DOHH2 (cell line): ENCODE results near the gene FAT4.

Experiments
- H3F3A ChIP-seq: fragments of 200-600 bp; sonication (generic), shearing (Covaris generic); 2 replicates; pipeline ENCODE4 v1.6.0; 2016; ENCODE audit warnings: antibody characterized with exemption, mild to moderate bottlenecking; ENCODE audit not compliant: control insufficient read depth, insufficient read depth
- H3K27ac ChIP-seq: fragments of 200-600 bp; sonication (generic); 2 replicates; pipeline ENCODE4 v1.5.1; 2014; ENCODE audit warnings: low read depth, mild to moderate bottlenecking, low read length, moderate library complexity
- H3K27me3 ChIP-seq: fragments of 200-600 bp; sonication (generic); 2 replicates; pipeline ENCODE4 v1.6.1; 2014; ENCODE audit warnings: mild to moderate bottlenecking, low read length, mixed read lengths; ENCODE audit not compliant: control insufficient read depth
- H3K36me3 ChIP-seq: fragments of 200-600 bp; sonication (generic); 2 replicates; pipeline ENCODE4 v1.6.1; 2014; ENCODE audit warnings: mild to moderate bottlenecking, low read length, moderate library complexity, mixed read lengths; ENCODE audit not compliant: control insufficient read depth
- H3K4me1 ChIP-seq: fragments of 200-600 bp; sonication (generic); 2 replicates; pipeline ENCODE4 v1.6.1; 2014; ENCODE audit warnings: mild to moderate bottlenecking, low read length, mixed read lengths; ENCODE audit not compliant: control insufficient read depth
- H3K4me2 ChIP-seq: fragments of 200-600 bp; sonication (generic); 2 replicates; pipeline ENCODE4 v1.6.0; 2014; ENCODE audit warnings: mild to moderate bottlenecking, low read length, moderate library complexity
- H3K4me3 ChIP-seq: fragments of 200-600 bp; sonication (generic); 2 replicates; pipeline ENCODE4 v1.5.1; 2014; ENCODE audit warnings: mild to moderate bottlenecking, low read length, mixed read lengths
- H3K79me2 ChIP-seq: fragments of 200-600 bp; sonication (generic); 2 replicates; pipeline ENCODE4 v1.6.1; 2014; ENCODE audit warnings: mild to moderate bottlenecking, low read length, mixed read lengths; ENCODE audit not compliant: control insufficient read depth
- H3K9me2 ChIP-seq: fragments of 200-600 bp; sonication (generic); replicated peaks from 2 replicates; pipeline ENCODE4 v1.6.1; 2014; ENCODE audit warnings: mild to moderate bottlenecking, low read length, mixed read lengths; ENCODE audit not compliant: control insufficient read depth
- H3K9me3 ChIP-seq: fragments of 200-600 bp; sonication (generic); 2 replicates; pipeline ENCODE4 v1.6.1; 2014; ENCODE audit warnings: antibody characterized with exemption, low read length, mixed read lengths; ENCODE audit not compliant: control insufficient read depth, insufficient read depth
- H4K20me1 ChIP-seq: fragments of 200-600 bp; sonication (generic); 2 replicates; pipeline ENCODE4 v1.6.0; 2014; ENCODE audit warnings: low read depth, mild to moderate bottlenecking, antibody characterized with exemption, low read length, moderate library complexity; ENCODE audit not compliant: control insufficient read depth, insufficient read depth
- EZH2phosphoT487 ChIP-seq: fragments of 200-600 bp; sonication (generic); IDR thresholded peaks from 2 replicates; pipeline ENCODE4 v1.6.1; 2017; ENCODE audit warnings: borderline replicate concordance, mild to moderate bottlenecking, antibody characterized with exemption, low read length, moderate library complexity, mixed read lengths
- TF ChIP-seq, protein P1 (sequence below): fragments of 200-600 bp; sonication (generic); IDR thresholded peaks from one replicate; pipeline ENCODE4 v1.5.1; 2014; ENCODE audit warnings: antibody characterized with exemption, mild to moderate bottlenecking, low read depth, low read length; ENCODE audit not compliant: poor library complexity, severe bottlenecking

The FAT4 gene

GRCh38 chr4:125358453-125358852, 43.7 kb downstream of the FAT4 start:
- no peaks in the 10 kb centered on the region for H3F3A ChIP-seq
- H3K36me3 ChIP-seq = no peaks in the 10 kb centered on the region
- H3K4me2 ChIP-seq = no peak overlapping the region
- H3K4me1 ChIP-seq = no peaks in the 10 kb centered on the region
- H3K27ac ChIP-seq = no peak overlapping the region
- H4K20me1 ChIP-seq = no peaks in the 10 kb centered on the region
- no peaks in the 10 kb centered on the region for H3K9me2 ChIP-seq
- no peak overlapping the region for H3K4me3 ChIP-seq
- H3K79me2 ChIP-seq = no peaks in the 10 kb centered on the region
- TF ChIP-seq EZH2phosphoT487 = no peak
- TF ChIP-seq, protein P1, sequence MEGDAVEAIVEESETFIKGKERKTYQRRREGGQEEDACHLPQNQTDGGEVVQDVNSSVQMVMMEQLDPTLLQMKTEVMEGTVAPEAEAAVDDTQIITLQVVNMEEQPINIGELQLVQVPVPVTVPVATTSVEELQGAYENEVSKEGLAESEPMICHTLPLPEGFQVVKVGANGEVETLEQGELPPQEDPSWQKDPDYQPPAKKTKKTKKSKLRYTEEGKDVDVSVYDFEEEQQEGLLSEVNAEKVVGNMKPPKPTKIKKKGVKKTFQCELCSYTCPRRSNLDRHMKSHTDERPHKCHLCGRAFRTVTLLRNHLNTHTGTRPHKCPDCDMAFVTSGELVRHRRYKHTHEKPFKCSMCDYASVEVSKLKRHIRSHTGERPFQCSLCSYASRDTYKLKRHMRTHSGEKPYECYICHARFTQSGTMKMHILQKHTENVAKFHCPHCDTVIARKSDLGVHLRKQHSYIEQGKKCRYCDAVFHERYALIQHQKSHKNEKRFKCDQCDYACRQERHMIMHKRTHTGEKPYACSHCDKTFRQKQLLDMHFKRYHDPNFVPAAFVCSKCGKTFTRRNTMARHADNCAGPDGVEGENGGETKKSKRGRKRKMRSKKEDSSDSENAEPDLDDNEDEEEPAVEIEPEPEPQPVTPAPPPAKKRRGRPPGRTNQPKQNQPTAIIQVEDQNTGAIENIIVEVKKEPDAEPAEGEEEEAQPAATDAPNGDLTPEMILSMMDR = no peak
- H3K27me3 ChIP-seq = no peaks in the 10 kb centered on the region
- no peaks in the 10 kb centered on the region for H3K9me3 ChIP-seq

GRCh38 chr4:125359363-125359762, 44.6 kb downstream of the FAT4 start:
- H3K27me3 ChIP-seq = no peaks in the 10 kb centered on the region
- no peaks in the 10 kb centered on the region for H3K36me3 ChIP-seq
- no peak for TF ChIP-seq EZH2phosphoT487
- TF ChIP-seq, protein P1 = no peak
- no peaks in the 10 kb centered on the region for H3K4me1 ChIP-seq
- no peaks in the 10 kb centered on the region for H3K9me3 ChIP-seq
- no peaks in the 10 kb centered on the region for H3K79me2 ChIP-seq
- H3F3A ChIP-seq = no peaks in the 10 kb centered on the region
- H4K20me1 ChIP-seq = no peaks in the 10 kb centered on the region
- no peak overlapping the region for H3K4me2 ChIP-seq
- no peak overlapping the region for H3K27ac ChIP-seq
- no peak overlapping the region for H3K4me3 ChIP-seq
- H3K9me2 ChIP-seq = no peaks in the 10 kb centered on the region

GRCh38 chr4:125359960-125360634, 45.3 kb downstream of the FAT4 start:
- no peak overlapping the region for H3K27ac ChIP-seq
- no peaks in the 10 kb centered on the region for H3K9me2 ChIP-seq
- no peaks in the 10 kb centered on the region for H3K4me1 ChIP-seq
- H3K27me3 ChIP-seq = no peaks in the 10 kb centered on the region
- no peaks in the 10 kb centered on the region for H4K20me1 ChIP-seq
- H3K9me3 ChIP-seq = no peaks in the 10 kb centered on the region
- no peak overlapping the region for H3K4me2 ChIP-seq
- H3K79me2 ChIP-seq = no peaks in the 10 kb centered on the region
- H3K4me3 ChIP-seq = no peak overlapping the region
- no peaks in the 10 kb centered on the region for H3K36me3 ChIP-seq
- no peaks in the 10 kb centered on the region for H3F3A ChIP-seq
- no peak for TF ChIP-seq EZH2phosphoT487
- TF ChIP-seq, protein P1 = no peak
